NCI-H2196 (cell line): ENCODE data around the gene NVL.
"Not testable (repeated sequence)": the region's sequence is repeated elsewhere in the genome, so short reads cannot be mapped to it uniquely, and the experiment has no call there.

Source experiments
- DNase-seq: peaks from one replicate; lab custom pipeline; 2025; ENCODE audit not compliant: unreplicated experiment; lab: John Stamatoyannopoulos, UW

NVL gene

GRCh38 chr1:224329842-224330753 lies at the start of gene NVL:
Gene NVL (minus strand): TSS chr1:224330172. CDS start chr1:224330127, 45 bp downstream.
- DNase-seq, result peak; percentile 86

- DNase-seq, result no peak
Observed at GRCh38 chr1:224378855-224379631, 49.1 kb upstream of the NVL start.

- DNase-seq, result no peak
Observed at GRCh38 chr1:224377676-224378006, 47.7 kb upstream of the NVL start.

GRCh38 chr1:224375059-224375458 lies 45.1 kb upstream of the NVL start:
- no peak for DNase-seq

GRCh38 chr1:224373008-224373590 lies 43.1 kb upstream of the NVL start:
- DNase-seq, result no peak

GRCh38 chr1:224368409-224368808 lies 38.4 kb upstream of the NVL start:
- no peak for DNase-seq

- no peak for DNase-seq
Observed at GRCh38 chr1:224359207-224359606, 29.2 kb upstream of the NVL start.

- no peak for DNase-seq
Observed at GRCh38 chr1:224358237-224358636, 28.3 kb upstream of the NVL start.

GRCh38 chr1:224357626-224358124 lies 27.7 kb upstream of the NVL start:
- no peak for DNase-seq

- DNase-seq, result peak; percentile 93
Observed at GRCh38 chr1:224356685-224357625, 27.0 kb upstream of the NVL start, which contains the start of gene CNIH4. Gene CNIH4 (plus strand): TSS chr1:224356879. CDS start chr1:224356925, 46 bp downstream.

- DNase-seq, result no peak
Observed at GRCh38 chr1:224353975-224354925, 24.3 kb upstream of the NVL start.

GRCh38 chr1:224352436-224353085 lies 22.6 kb upstream of the NVL start:
- not testable (repeated sequence) for DNase-seq

GRCh38 chr1:224349716-224350115 lies 19.7 kb upstream of the NVL start:
- DNase-seq, result not testable (repeated sequence)

GRCh38 chr1:224348137-224348536 lies 18.2 kb upstream of the NVL start:
- no peak for DNase-seq

GRCh38 chr1:224343679-224344078 lies 13.7 kb upstream of the NVL start:
- no peak for DNase-seq

GRCh38 chr1:224340453-224341384 lies 10.7 kb upstream of the NVL start:
- not testable (repeated sequence) for DNase-seq

- no peak for DNase-seq
Observed at GRCh38 chr1:224339442-224340033, 9.6 kb upstream of the NVL start.
